Smooth muscle cell (in vitro differentiated cells): ENCODE results near the gene INSR. TPM values are rescaled to one million over a fixed set of nuclear protein-coding genes. Genes with fewer than 3 reads are reported as not detected.
"Not testable (repeated sequence)": the region's sequence is repeated elsewhere in the genome, so short reads cannot be mapped to it uniquely, and the experiment has no call there.

Experiments used
- DNase-seq: peaks from one replicate; lab custom pipeline; 2025; ENCODE audit not compliant: unreplicated experiment; lab: John Stamatoyannopoulos, UW
- H2AFZ ChIP-seq: fragments of 200-600 bp; sonication (generic); 2 replicates; pipeline ENCODE4 v1.6.0; 2016; ENCODE audit warnings: antibody characterized with exemption, low read depth, mild to moderate bottlenecking
- H3F3A ChIP-seq: fragments of 200-600 bp; sonication (generic); 2 replicates; pipeline ENCODE4 v1.6.0; 2017; ENCODE audit warnings: antibody characterized with exemption, low read depth
- H3K27ac ChIP-seq: fragments of 200-600 bp; sonication (generic); 2 replicates; pipeline ENCODE4 v1.5.1; 2016; ENCODE audit warnings: low read depth, mild to moderate bottlenecking
- H3K27me3 ChIP-seq: fragments of 200-600 bp; sonication (generic); 2 replicates; pipeline ENCODE4 v1.6.1; 2016; ENCODE audit warnings: low read depth, mild to moderate bottlenecking
- H3K36me3 ChIP-seq: fragments of 200-600 bp; sonication (generic); 2 replicates; pipeline ENCODE4 v1.5.1; 2016; ENCODE audit warnings: low read depth
- H3K4me1 ChIP-seq: fragments of 200-600 bp; sonication (generic); 2 replicates; pipeline ENCODE4 v1.5.1; 2016; ENCODE audit warnings: low read depth
- H3K4me2 ChIP-seq: fragments of 200-600 bp; sonication (generic); 2 replicates; pipeline ENCODE4 v1.6.0; 2016; ENCODE audit warnings: mild to moderate bottlenecking
- H3K4me3 ChIP-seq: fragments of 200-600 bp; sonication (generic); 2 replicates; pipeline ENCODE4 v1.5.1; 2016; ENCODE audit warnings: mild to moderate bottlenecking
- H3K79me2 ChIP-seq: fragments of 200-600 bp; sonication (generic); 2 replicates; pipeline ENCODE4 v1.6.0; 2016; ENCODE audit warnings: low read depth, mild to moderate bottlenecking
- H3K9ac ChIP-seq: fragments of 200-600 bp; sonication (generic); 2 replicates; pipeline ENCODE4 v1.6.0; 2016; ENCODE audit warnings: low read depth
- H3K9me3 ChIP-seq: fragments of 200-600 bp; sonication (generic); replicated peaks from 2 replicates; pipeline ENCODE4 v1.5.1; 2016; ENCODE audit warnings: low read depth
- H4K20me1 ChIP-seq: fragments of 200-600 bp; sonication (generic); 2 replicates; pipeline ENCODE4 v1.6.0; 2016; ENCODE audit warnings: low read depth
- CTCF ChIP-seq: fragments of 200-600 bp; sonication (generic); IDR thresholded peaks from 2 replicates; pipeline ENCODE4 v1.5.1; 2017; ENCODE audit warnings: borderline replicate concordance, mild to moderate bottlenecking, antibody characterized with exemption; ENCODE audit not compliant: insufficient read depth, poor library complexity, severe bottlenecking
- WGBS: methylation state at CpG from one replicate; pipeline ENCODE4 v1.1.7; 2016; ENCODE audit warnings: low lambda C conversion rate; 5-methylcytosine and 5-hydroxymethylcytosine counted together
- polyA plus RNA-seq: library from polyadenylated mRNA; unstranded; fragments of >200 nt; fragmentation: Nextera tagmentation; extraction: Ambion mirVana; gene quantifications from 2 replicates; pipeline ENCODE4 v1.2.1, GENCODE V29; 2016
- total RNA-seq: library from RNA; depleted of rRNA; stranded (reverse); fragments of >200 nt; gene quantifications from 2 replicates; pipeline ENCODE4 v1.2.3, GENCODE V29; 2014

INSR gene
- total and polyA plus RNA-seq, 2 experiments from 2014 or later: 2.8 to 12.7 TPM

- H3K4me3 ChIP-seq: no peak overlapping the region
- no peaks in the 10 kb centered on the region for H3K27me3 ChIP-seq
- H3K27ac ChIP-seq: no peak overlapping the region
- H3K79me2 ChIP-seq: no peaks in the 10 kb centered on the region
- no peak overlapping the region for H3K4me2 ChIP-seq
- no peaks in the 10 kb centered on the region for H3F3A ChIP-seq
- no peak overlapping the region for H3K9ac ChIP-seq
- no peaks in the 10 kb centered on the region for H4K20me1 ChIP-seq
- 40% methylated on average over 2 of the region's 2 CpGs for WGBS
- H3K36me3 ChIP-seq: no peaks in the 10 kb centered on the region
- no peaks in the 10 kb centered on the region for H3K4me1 ChIP-seq
- H3K9me3 ChIP-seq: no peaks in the 10 kb centered on the region
- H2AFZ ChIP-seq: no peak overlapping the region
- TF ChIP-seq CTCF: no peak
- no peak for DNase-seq
These were observed 24.0 kb upstream of the INSR start for GRCh38 chr19:7318176-7318575.

GRCh38 chr19:7312816-7313215 lies 18.6 kb upstream of the INSR start:
- no peaks in the 10 kb centered on the region for H3K36me3 ChIP-seq

GRCh38 chr19:7311911-7312310 lies 17.7 kb upstream of the INSR start:
- no peak for DNase-seq
- H3K27ac ChIP-seq: no peak overlapping the region
- no peaks in the 10 kb centered on the region for H3F3A ChIP-seq

More at GRCh38 chr19:7312816-7313215, 18.6 kb upstream of the INSR start:
- Histone ChIP-seq H3K4me2 (no peak overlapping the region), H3K27me3 (no peaks in the 10 kb centered on the region), H3K9me3 (no peaks in the 10 kb centered on the region), H3K9ac (no peak overlapping the region), H3K4me3 (no peak overlapping the region), H2AFZ (no peak overlapping the region), H3K27ac (no peak overlapping the region), H4K20me1 (no peaks in the 10 kb centered on the region), H3K79me2 (no peaks in the 10 kb centered on the region), H3F3A (no peaks in the 10 kb centered on the region), H3K4me1 (no peaks in the 10 kb centered on the region)
- TF ChIP-seq CTCF: no peak
- 95% methylated on average over 7 of the region's 7 CpGs for WGBS
- DNase-seq: no peak

GRCh38 chr19:7308327-7308726 lies 14.1 kb upstream of the INSR start:
- 90% methylated on average over 9 of the region's 9 CpGs for WGBS
- not testable (repeated sequence) for H3K4me3 ChIP-seq, H3F3A ChIP-seq, H3K27me3 ChIP-seq, H3K4me2 ChIP-seq, H4K20me1 ChIP-seq, H3K9ac ChIP-seq, H3K36me3 ChIP-seq, H3K27ac ChIP-seq, H3K79me2 ChIP-seq, H3K9me3 ChIP-seq, H3K4me1 ChIP-seq, DNase-seq, H2AFZ ChIP-seq

More at GRCh38 chr19:7311911-7312310, 17.7 kb upstream of the INSR start:
- Histone ChIP-seq H3K4me1 (no peaks in the 10 kb centered on the region), H3K36me3 (no peaks in the 10 kb centered on the region), H3K9me3 (no peaks in the 10 kb centered on the region), H3K79me2 (no peaks in the 10 kb centered on the region), H3K27me3 (no peaks in the 10 kb centered on the region), H3K4me3 (no peak overlapping the region), H2AFZ (no peak overlapping the region), H4K20me1 (no peaks in the 10 kb centered on the region), H3K4me2 (no peak overlapping the region), H3K9ac (no peak overlapping the region)
- WGBS: 95% methylated on average over 12 of the region's 12 CpGs
- TF ChIP-seq CTCF: no peak
